GM12878 (cell line): ENCODE measurements around the gene ADH7. TPM values are rescaled to one million over a fixed set of nuclear protein-coding genes. Genes with fewer than 3 reads are reported as not detected.

Source experiments
- ATAC-seq: fragments of 200-7000 bp; cut with Tn5 transposase; 3 replicates; pipeline ENCODE4 v1.9.1; 2020; ENCODE audit warnings: mild to moderate bottlenecking, moderate library complexity
- BruUV-seq: library from RNA; stranded (reverse); fragments of 400-500 nt; replicated peaks from 2 replicates; lab custom pipeline; 2021; lab: Mats Ljungman, UMichigan
- CTCF ChIA-PET: fragments of 300-600 bp; sonication (Branson Sonifier 250); formaldehyde crosslinking; extraction: SDS; loops from one replicate; lab custom pipeline; 2021; ENCODE audit warnings: inconsistent platforms; lab: Yijun Ruan, JAX
- POLR2A ChIA-PET: fragments of 350-600 bp; formaldehyde crosslinking; extraction: SDS; loops from one replicate; lab custom pipeline; 2021; ENCODE audit warnings: inconsistent platforms; lab: Charles Lee
- RAD21 ChIA-PET: fragments of 300-600 bp; sonication (Branson Sonifier 250); formaldehyde crosslinking; loops from one replicate; lab custom pipeline; 2023; ENCODE audit warnings: antibody characterized with exemption; ENCODE audit not compliant: unreplicated experiment; lab: Charles Lee
- SMC1A ChIA-PET: fragments of 300-600 bp; sonication (Branson Sonifier 250); formaldehyde crosslinking; loops from one replicate; lab custom pipeline; 2023; ENCODE audit not compliant: unreplicated experiment, uncharacterized antibody; lab: Charles Lee
- DNase-seq: peaks from one replicate; pipeline ENCODE4 v3.0.0-alpha.2; 2011; ENCODE audit warnings: low read depth, low spot score
- FAIRE-seq: peaks from 3 replicates; lab custom pipeline; 2011; peaks lifted over from hg19 to GRCh38; lab: Jason Lieb, UNC
- H2AFZ ChIP-seq: 2 replicates; pipeline ENCODE4 v1.6.0; 2011; ENCODE audit warnings: low read depth, low read length, control low read depth; ENCODE audit not compliant: control insufficient read depth
- H3K27ac ChIP-seq: 2 replicates; pipeline ENCODE4 v1.5.1; 2011; ENCODE audit warnings: control low read depth; ENCODE audit not compliant: control insufficient read depth, insufficient read depth
- H3K27me3 ChIP-seq, 2 experiments: replicated peaks in 1 of 2; 2 replicates each; pipeline versions ENCODE4 v1.6.0 to v1.6.1; 2011; ENCODE audit warnings: low read length in 1 of 2; ENCODE audit not compliant: control insufficient read depth in 2 of 2, insufficient read depth in 2 of 2
- H3K36me3 ChIP-seq, 2 experiments: 2 replicates each; pipeline ENCODE4 v1.5.1; 2011; ENCODE audit warnings: low read length in 1 of 2; ENCODE audit not compliant: control insufficient read depth in 2 of 2, insufficient read depth in 2 of 2
- H3K4me1 ChIP-seq: 2 replicates; pipeline ENCODE4 v1.6.1; 2011; ENCODE audit warnings: mild to moderate bottlenecking, low read length, moderate library complexity, mixed read lengths; ENCODE audit not compliant: control insufficient read depth, insufficient read depth
- H3K4me2 ChIP-seq: 2 replicates; pipeline ENCODE4 v1.6.0; 2011; ENCODE audit warnings: control low read depth; ENCODE audit not compliant: control insufficient read depth, insufficient read depth
- H3K4me3 ChIP-seq: fragments of 200-600 bp; sonication (generic); 2 replicates; pipeline ENCODE4 v1.5.1; 2016
- H3K79me2 ChIP-seq: 2 replicates; pipeline ENCODE4 v1.6.0; 2011; ENCODE audit warnings: low read length; ENCODE audit not compliant: control insufficient read depth, insufficient read depth
- H3K9ac ChIP-seq: 2 replicates; pipeline ENCODE4 v1.8.0; 2011; ENCODE audit warnings: low read length, control low read depth, mixed read lengths; ENCODE audit not compliant: control insufficient read depth, insufficient read depth
- H3K9me3 ChIP-seq: replicated peaks from 3 replicates; pipeline ENCODE4 v1.5.1; 2011; ENCODE audit warnings: mild to moderate bottlenecking, low read length; ENCODE audit not compliant: control insufficient read depth, insufficient read depth
- H4K20me1 ChIP-seq: 2 replicates; pipeline ENCODE4 v1.6.0; 2011; ENCODE audit not compliant: control insufficient read depth, insufficient read depth
- JUNB ChIP-seq: IDR thresholded peaks from 2 replicates; pipeline ENCODE4 v1.6.1; 2016; ENCODE audit warnings: antibody characterized with exemption, mild to moderate bottlenecking
- KAT2A ChIP-seq: conservative IDR thresholded peaks from 2 replicates; pipeline ENCODE4 v1.6.1; 2011; ENCODE audit warnings: low read depth, low read length; ENCODE audit not compliant: control insufficient read depth
- YBX1 ChIP-seq: fragments of 450-650 bp; IDR thresholded peaks from 2 replicates; pipeline ENCODE4 v1.6.1; 2016; ENCODE audit warnings: antibody characterized with exemption
- in situ Hi-C: fragments of 300-500 bp; cut with MboI; formaldehyde crosslinking; loops from 9 replicates; pipeline ENCODE4 v1.14.3; 2018; ENCODE audit warnings: mixed read lengths
- intact Hi-C: fragments of 100-400 bp; cut with micrococcal nuclease; formaldehyde crosslinking; loops from one replicate; pipeline ENCODE4 v1.14.2; 2022; ENCODE audit not compliant: unreplicated experiment
- polyA plus RNA-seq, 11 experiments: library from polyadenylated mRNA; depleted of rRNA in 4 of 11; unstranded in 6 of 11; stranded (reverse) in 5 of 11; fragments of >200 nt; fragmentation: Nextera tagmentation in 4 of 11; fragmentation: Illumina TruSeq in 1 of 11; extraction: Ambion mirVana in 4 of 11; extraction: Trizol in 1 of 11; gene quantifications; 1 replicate in 1 of 11; 2 replicates in 10 of 11; pipeline versions ENCODE4 v1.2.1 to v1.2.3, GENCODE V29; 2011 to 2016; ENCODE audit warnings: inconsistent platforms in 2 of 11, missing spikeins in 2 of 11, low read depth in 1 of 11
- total RNA-seq, 4 experiments: library from RNA; depleted of rRNA in 3 of 4; stranded (reverse); fragments of >200 nt in 3 of 4; fragmentation: Illumina TruSeq in 1 of 4; extraction: Trizol in 1 of 4; gene quantifications; 2 replicates each; pipeline versions ENCODE4 v1.2.1 to v1.2.3, GENCODE V29; 2013 to 2021

Gene ADH7
- total and polyA plus RNA-seq, 10 of the 15 experiments (the other 5 are each of a cell fraction or from before 2014, with no cell fraction given), result not detected

DNA sequence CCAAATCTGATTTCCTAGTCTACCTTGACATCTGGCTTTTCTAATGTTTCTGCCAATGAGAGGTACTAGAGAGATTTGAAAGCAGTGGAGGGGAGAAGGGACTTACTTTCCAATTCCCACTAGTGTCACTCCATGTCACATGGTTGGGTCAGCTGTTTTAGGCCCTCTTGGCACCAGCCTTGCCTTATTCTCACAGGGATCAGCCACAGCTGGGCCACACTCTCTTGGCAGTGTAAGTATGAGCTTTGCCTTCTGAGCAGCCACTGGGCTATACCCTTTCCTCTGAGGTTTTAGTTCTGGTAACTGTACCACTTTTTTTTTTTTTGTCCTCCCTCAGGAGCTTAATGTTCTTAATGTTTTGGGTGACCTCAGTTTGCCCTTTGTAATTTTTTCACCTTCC is 72.4 kb downstream of the ADH7 start:
- FAIRE-seq (no peak), ATAC-seq (no peak)
- RAD21 ChIA-PET, result no interaction called here

More for the DNA sequence above, 72.4 kb downstream of the ADH7 start:
- Histone ChIP-seq H3K36me3 (no peaks in the 10 kb centered on the region), H3K9ac (no peak overlapping the region), H2AFZ (no peak overlapping the region), H3K79me2 (no peaks in the 10 kb centered on the region), H3K4me3 (no peak overlapping the region), H4K20me1 (no peaks in the 10 kb centered on the region), H3K27ac (no peak overlapping the region)
- no TSS peak for BruUV-seq
- intact Hi-C loops, result no loop called here
- TF ChIP-seq YBX1 (no peak), JUNB (no peak), KAT2A (no peak)
- TF ChIP-seq, all 136 proteins: peak for 0
- ChIA-PET SMC1A (no interaction called here), CTCF (no interaction called here), POLR2A (no interaction called here)
- H3K27me3 ChIP-seq, result no peaks in the 10 kb centered on the region
- H3K4me1 ChIP-seq, result no peaks in the 10 kb centered on the region
- H3K4me2 ChIP-seq, result no peak overlapping the region
- no peaks in the 10 kb centered on the region for H3K9me3 ChIP-seq
- in situ Hi-C loops, result no loop called here
- DNase-seq, result no peak

Other genes with a start within 250 kb of the ADH7 start
Only the 7 nearest of the 8 such genes appear.
- gene ADH6, start 216.1 kb downstream of the ADH7 start, total RNA-seq (2014; rRNA removed), result not detected in 2 replicates
- gene ADH6, start 216.1 kb downstream of the ADH7 start, total RNA-seq (2014; rRNA removed; fragmentation: Illumina TruSeq; extraction: Trizol), result not detected in 2 replicates
- not detected in 2 replicates for gene ADH6, start 216.1 kb downstream of the ADH7 start, total RNA-seq (2021)
- gene ADH6, start 216.1 kb downstream of the ADH7 start, polyA plus RNA-seq (2011; rRNA removed), result not detected in 2 replicates
- 0.03 TPM in 1 of 2 replicates, not detected in the other for gene ADH6, start 216.1 kb downstream of the ADH7 start, polyA plus RNA-seq (2014; fragmentation: Illumina TruSeq; extraction: Trizol)
- gene ADH6, start 216.1 kb downstream of the ADH7 start, polyA plus RNA-seq (2014; fragmentation: Nextera tagmentation; extraction: Ambion mirVana), result not detected
- not detected in 2 replicates for gene ADH6, start 216.1 kb downstream of the ADH7 start, polyA plus RNA-seq (2014; rRNA removed)
- gene ADH6, start 216.1 kb downstream of the ADH7 start, polyA plus RNA-seq (2016; fragmentation: Nextera tagmentation; extraction: Ambion mirVana), result under 1 TPM in 1 of 2 experiments, not detected in 1; 0.16 TPM
- not detected in 2 replicates for gene ADH1A, start 144.4 kb downstream of the ADH7 start, total RNA-seq (2014; rRNA removed)
- not detected in 2 replicates for gene ADH1A, start 144.4 kb downstream of the ADH7 start, total RNA-seq (2014; rRNA removed; fragmentation: Illumina TruSeq; extraction: Trizol)
- not detected in 2 replicates for gene ADH1A, start 144.4 kb downstream of the ADH7 start, total RNA-seq (2021)
- not detected in 2 replicates for gene ADH1A, start 144.4 kb downstream of the ADH7 start, polyA plus RNA-seq (2011; rRNA removed)
- not detected in 2 replicates for gene ADH1A, start 144.4 kb downstream of the ADH7 start, polyA plus RNA-seq (2014; fragmentation: Illumina TruSeq; extraction: Trizol)
- not detected for gene ADH1A, start 144.4 kb downstream of the ADH7 start, polyA plus RNA-seq (2014; fragmentation: Nextera tagmentation; extraction: Ambion mirVana)
- gene ADH1A, start 144.4 kb downstream of the ADH7 start, polyA plus RNA-seq (2014; rRNA removed), result not detected in 2 replicates
- not detected for gene ADH1A, start 144.4 kb downstream of the ADH7 start, polyA plus RNA-seq (2016; fragmentation: Nextera tagmentation; extraction: Ambion mirVana)
- not detected in 2 replicates for gene ADH1B, start 113.9 kb downstream of the ADH7 start, total RNA-seq (2014; rRNA removed)
- not detected in 2 replicates for gene ADH1B, start 113.9 kb downstream of the ADH7 start, total RNA-seq (2014; rRNA removed; fragmentation: Illumina TruSeq; extraction: Trizol)
- gene ADH1B, start 113.9 kb downstream of the ADH7 start, total RNA-seq (2021), result 1.3 TPM in 2 replicates
- not detected in 2 replicates for gene ADH1B, start 113.9 kb downstream of the ADH7 start, polyA plus RNA-seq (2011; rRNA removed)
- gene ADH1B, start 113.9 kb downstream of the ADH7 start, polyA plus RNA-seq (2014; fragmentation: Illumina TruSeq; extraction: Trizol), result not detected in 2 replicates
- gene ADH1B, start 113.9 kb downstream of the ADH7 start, polyA plus RNA-seq (2014; fragmentation: Nextera tagmentation; extraction: Ambion mirVana), result not detected
- gene ADH1B, start 113.9 kb downstream of the ADH7 start, polyA plus RNA-seq (2014; rRNA removed), result not detected in 2 replicates
- gene ADH1B, start 113.9 kb downstream of the ADH7 start, polyA plus RNA-seq (2016; fragmentation: Nextera tagmentation; extraction: Ambion mirVana), result not detected
- gene ADH1C, start 82.6 kb downstream of the ADH7 start, total RNA-seq (2014; rRNA removed), result 1.1 TPM in 1 of 2 replicates, not detected in the other
- gene ADH1C, start 82.6 kb downstream of the ADH7 start, total RNA-seq (2014; rRNA removed; fragmentation: Illumina TruSeq; extraction: Trizol), result not detected in 2 replicates
- gene ADH1C, start 82.6 kb downstream of the ADH7 start, total RNA-seq (2021), result 0.24 and 0.54 TPM in 2 replicates
- 0.08 and 0.20 TPM in 2 replicates for gene ADH1C, start 82.6 kb downstream of the ADH7 start, polyA plus RNA-seq (2011; rRNA removed)
- gene ADH1C, start 82.6 kb downstream of the ADH7 start, polyA plus RNA-seq (2014; fragmentation: Illumina TruSeq; extraction: Trizol), result 0.06 and 0.33 TPM in 2 replicates
- under 1 TPM in 1 of 2 experiments, not detected in 1; 0.04 TPM for gene ADH1C, start 82.6 kb downstream of the ADH7 start, polyA plus RNA-seq (2014; fragmentation: Nextera tagmentation; extraction: Ambion mirVana)
- 0.10 TPM in 1 of 2 replicates, not detected in the other for gene ADH1C, start 82.6 kb downstream of the ADH7 start, polyA plus RNA-seq (2014; rRNA removed)
- gene ADH1C, start 82.6 kb downstream of the ADH7 start, polyA plus RNA-seq (2016; fragmentation: Nextera tagmentation; extraction: Ambion mirVana), result under 1 TPM in 1 of 2 experiments, not detected in 1; 0.23 TPM
- gene C4orf17, start 75.7 kb upstream of the ADH7 start, total RNA-seq (2014; rRNA removed), result not detected in 2 replicates
- gene C4orf17, start 75.7 kb upstream of the ADH7 start, total RNA-seq (2014; rRNA removed; fragmentation: Illumina TruSeq; extraction: Trizol), result not detected in 2 replicates
- gene C4orf17, start 75.7 kb upstream of the ADH7 start, total RNA-seq (2021), result not detected in 2 replicates
- gene C4orf17, start 75.7 kb upstream of the ADH7 start, polyA plus RNA-seq (2011; rRNA removed), result not detected in 2 replicates
- not detected in 2 replicates for gene C4orf17, start 75.7 kb upstream of the ADH7 start, polyA plus RNA-seq (2014; fragmentation: Illumina TruSeq; extraction: Trizol)
- gene C4orf17, start 75.7 kb upstream of the ADH7 start, polyA plus RNA-seq (2014; fragmentation: Nextera tagmentation; extraction: Ambion mirVana), result not detected
- not detected in 2 replicates for gene C4orf17, start 75.7 kb upstream of the ADH7 start, polyA plus RNA-seq (2014; rRNA removed)
- not detected for gene C4orf17, start 75.7 kb upstream of the ADH7 start, polyA plus RNA-seq (2016; fragmentation: Nextera tagmentation; extraction: Ambion mirVana)
- 4.5 and 8.6 TPM in 2 replicates for gene TRMT10A, start 128.7 kb upstream of the ADH7 start, total RNA-seq (2014; rRNA removed)
- gene TRMT10A, start 128.7 kb upstream of the ADH7 start, total RNA-seq (2014; rRNA removed; fragmentation: Illumina TruSeq; extraction: Trizol), result 11.1 and 12.8 TPM in 2 replicates
- 5.4 and 6.7 TPM in 2 replicates for gene TRMT10A, start 128.7 kb upstream of the ADH7 start, total RNA-seq (2021)
- 8.3 and 14.1 TPM in 2 replicates for gene TRMT10A, start 128.7 kb upstream of the ADH7 start, polyA plus RNA-seq (2011; rRNA removed)
- 13.4 and 14.8 TPM in 2 replicates for gene TRMT10A, start 128.7 kb upstream of the ADH7 start, polyA plus RNA-seq (2014; fragmentation: Illumina TruSeq; extraction: Trizol)
- 1 to 10 TPM; 8.8 to 9.6 TPM for gene TRMT10A, start 128.7 kb upstream of the ADH7 start, polyA plus RNA-seq (2014; fragmentation: Nextera tagmentation; extraction: Ambion mirVana)
- 4.6 and 5.7 TPM in 2 replicates for gene TRMT10A, start 128.7 kb upstream of the ADH7 start, polyA plus RNA-seq (2014; rRNA removed)
- 10 to 100 TPM; 10.7 to 11.1 TPM for gene TRMT10A, start 128.7 kb upstream of the ADH7 start, polyA plus RNA-seq (2016; fragmentation: Nextera tagmentation; extraction: Ambion mirVana)
- 0.38 and 0.45 TPM in 2 replicates for gene MTTP, start 139.5 kb upstream of the ADH7 start, total RNA-seq (2014; rRNA removed)
- 0.18 and 0.32 TPM in 2 replicates for gene MTTP, start 139.5 kb upstream of the ADH7 start, total RNA-seq (2014; rRNA removed; fragmentation: Illumina TruSeq; extraction: Trizol)
- gene MTTP, start 139.5 kb upstream of the ADH7 start, total RNA-seq (2021), result 0.21 and 0.43 TPM in 2 replicates
- gene MTTP, start 139.5 kb upstream of the ADH7 start, polyA plus RNA-seq (2011; rRNA removed), result 2.2 and 2.9 TPM in 2 replicates
- gene MTTP, start 139.5 kb upstream of the ADH7 start, polyA plus RNA-seq (2014; fragmentation: Illumina TruSeq; extraction: Trizol), result 0.16 and 0.21 TPM in 2 replicates
- gene MTTP, start 139.5 kb upstream of the ADH7 start, polyA plus RNA-seq (2014; fragmentation: Nextera tagmentation; extraction: Ambion mirVana), result under 1 TPM; 0.16 to 0.23 TPM
- 0.05 and 0.08 TPM in 2 replicates for gene MTTP, start 139.5 kb upstream of the ADH7 start, polyA plus RNA-seq (2014; rRNA removed)
- gene MTTP, start 139.5 kb upstream of the ADH7 start, polyA plus RNA-seq (2016; fragmentation: Nextera tagmentation; extraction: Ambion mirVana), result under 1 TPM in 1 of 2 experiments, not detected in 1; 0.24 TPM